ENCODE measurements around the gene FNIP1. TPM values are rescaled to one million over a fixed set of nuclear protein-coding genes. Genes with fewer than 3 reads are reported as not detected.

The FNIP1 gene
- polyA plus RNA-seq, 1 of the 3 experiments (the other 2 are of a cell fraction) = 2.4 TPM

Other genes with a start within 250 kb of the FNIP1 start
- gene RAPGEF6, start 161.8 kb downstream of the FNIP1 start, polyA plus RNA-seq (2012; rRNA removed) = 2.9 and 4.7 TPM in 2 replicates
- not detected in 2 replicates for gene MEIKIN, start 148.6 kb upstream of the FNIP1 start, polyA plus RNA-seq (2012; rRNA removed)
- 0.29 and 0.46 TPM in 2 replicates for gene ACSL6, start 214.6 kb upstream of the FNIP1 start, polyA plus RNA-seq (2012; rRNA removed)